Lung (tissue), 12 donors: ENCODE data around the gene CIAPIN1. TPM values are rescaled to one million over a fixed set of nuclear protein-coding genes. Genes with fewer than 3 reads are reported as not detected.

Source experiments
- ATAC-seq: fragments of 200-7000 bp; cut with Tn5 transposase; one replicate; pipeline ENCODE4 v1.9.1; 2020; ENCODE audit warnings: moderate number of reproducible peaks; ENCODE audit not compliant: insufficient read depth, low FRiP score
- DNase-seq, 3 donors: peaks; one replicate each; pipeline ENCODE4 v3.0.0-alpha.2; 2013 to 2017
- H3K27ac ChIP-seq, 2 donors: one replicate each; pipeline ENCODE4 v1.5.1; 2013; ENCODE audit warnings: mild to moderate bottlenecking in 2 of 2, moderate library complexity in 2 of 2, control low read depth in 1 of 2, inconsistent platforms in 1 of 2, low read depth in 1 of 2, low read length in 1 of 2
- H3K27me3 ChIP-seq, 3 donors: one replicate each; pipeline ENCODE4 v1.5.1; 2013; ENCODE audit warnings: low read length in 2 of 3; ENCODE audit not compliant: control insufficient read depth in 3 of 3, insufficient read depth in 3 of 3
- H3K36me3 ChIP-seq, 4 donors: one replicate each; pipeline ENCODE4 v1.5.1; 2013; ENCODE audit warnings: low read length in 4 of 4, mild to moderate bottlenecking in 1 of 4, moderate library complexity in 1 of 4; ENCODE audit not compliant: control insufficient read depth in 4 of 4, insufficient read depth in 4 of 4
- H3K4me1 ChIP-seq, 5 donors: one replicate each; pipeline ENCODE4 v1.5.1; 2013; ENCODE audit warnings: low read length in 5 of 5, mild to moderate bottlenecking in 2 of 5, moderate library complexity in 1 of 5; ENCODE audit not compliant: control insufficient read depth in 5 of 5, insufficient read depth in 5 of 5
- H3K4me3 ChIP-seq: one replicate; pipeline ENCODE4 v1.5.1; 2013; ENCODE audit warnings: mild to moderate bottlenecking, control low read depth, moderate library complexity
- H3K9ac ChIP-seq, 2 donors: one replicate each; pipeline ENCODE4 v1.5.1; 2013; ENCODE audit warnings: low read length in 2 of 2, control low read depth in 1 of 2; ENCODE audit not compliant: insufficient read depth in 1 of 2
- H3K9me3 ChIP-seq, 4 donors: one replicate each; pipeline ENCODE4 v1.5.1; 2013; ENCODE audit warnings: low read length in 3 of 4, mild to moderate bottlenecking in 1 of 4, moderate library complexity in 1 of 4; ENCODE audit not compliant: control insufficient read depth in 4 of 4, insufficient read depth in 3 of 4
- WGBS, 2 donors: extraction: QIAGEN DNeasy Blood & Tissue Kit; methylation state at CpG; one replicate each; pipeline ENCODE4 v1.1.7; 2013; 5-methylcytosine and 5-hydroxymethylcytosine counted together
- polyA plus RNA-seq, 2 donors: library from polyadenylated mRNA; stranded (reverse); fragments of 200-250 nt; gene quantifications; one replicate each; pipeline ENCODE4 v1.2.1, GENCODE V29; 2013
- total RNA-seq, 2 donors: library from RNA; depleted of rRNA in 1 of 2; stranded (reverse); fragments of >200 nt in 1 of 2; gene quantifications; one replicate each; pipeline ENCODE4 v1.2.1, GENCODE V29; 2014 to 2021
- TF ChIP-seq, protein P1 (sequence below): IDR thresholded peaks from 2 replicates; pipeline ENCODE4 v1.5.1; 2012; ENCODE audit warnings: mild to moderate bottlenecking; ENCODE audit errors: control extremely low read depth, extremely low read depth
- donor health status: control.
- donor health status: control.
- donor health status: Bipolar disorder and iron deficiency.
- donor health status: healthy.
- donor health status: DM: yes; HTN: yes; CAD: no.

The CIAPIN1 gene
- total and polyA plus RNA-seq, 4 donors: 24.0 to 69.6 (median 37.7) TPM

DNA sequence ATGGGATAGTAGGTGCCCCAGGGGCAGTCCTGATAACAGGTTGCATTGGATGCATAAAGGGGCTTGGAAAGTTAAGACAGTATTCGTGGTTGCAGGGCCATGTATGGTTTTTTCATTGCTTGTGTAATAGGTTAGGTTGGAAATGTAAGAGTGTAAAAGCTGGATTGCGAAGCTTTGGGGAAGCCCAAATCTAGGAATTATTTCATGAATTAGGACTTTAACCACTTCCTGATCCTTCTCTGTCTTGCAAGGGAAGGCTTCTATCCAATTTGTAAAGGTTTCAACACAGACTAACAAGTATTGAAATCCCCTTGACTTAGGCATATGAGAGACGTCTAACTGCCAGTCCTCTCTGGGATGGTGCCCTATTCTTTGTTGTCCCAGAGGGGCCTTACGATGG lies 50.4 kb downstream of the CIAPIN1 start:
- Histone ChIP-seq H3K36me3 (no peaks in the 10 kb centered on the region), H3K27me3 (no peaks in the 10 kb centered on the region), H3K4me3 (no peak overlapping the region), H3K27ac (no peak overlapping the region), H3K9me3 (peaks cover 0 to 3% (median 0%) of the 10 kb centered on the region in 4 donors), H3K4me1 (no peaks in the 10 kb centered on the region), H3K9ac (no peak overlapping the region)
- no peak for ATAC-seq
- WGBS, 2 donors: 66 to 81% methylated on average over 4 of the region's 4 CpGs
- DNase-seq: no peak
- TF ChIP-seq, protein P1, sequence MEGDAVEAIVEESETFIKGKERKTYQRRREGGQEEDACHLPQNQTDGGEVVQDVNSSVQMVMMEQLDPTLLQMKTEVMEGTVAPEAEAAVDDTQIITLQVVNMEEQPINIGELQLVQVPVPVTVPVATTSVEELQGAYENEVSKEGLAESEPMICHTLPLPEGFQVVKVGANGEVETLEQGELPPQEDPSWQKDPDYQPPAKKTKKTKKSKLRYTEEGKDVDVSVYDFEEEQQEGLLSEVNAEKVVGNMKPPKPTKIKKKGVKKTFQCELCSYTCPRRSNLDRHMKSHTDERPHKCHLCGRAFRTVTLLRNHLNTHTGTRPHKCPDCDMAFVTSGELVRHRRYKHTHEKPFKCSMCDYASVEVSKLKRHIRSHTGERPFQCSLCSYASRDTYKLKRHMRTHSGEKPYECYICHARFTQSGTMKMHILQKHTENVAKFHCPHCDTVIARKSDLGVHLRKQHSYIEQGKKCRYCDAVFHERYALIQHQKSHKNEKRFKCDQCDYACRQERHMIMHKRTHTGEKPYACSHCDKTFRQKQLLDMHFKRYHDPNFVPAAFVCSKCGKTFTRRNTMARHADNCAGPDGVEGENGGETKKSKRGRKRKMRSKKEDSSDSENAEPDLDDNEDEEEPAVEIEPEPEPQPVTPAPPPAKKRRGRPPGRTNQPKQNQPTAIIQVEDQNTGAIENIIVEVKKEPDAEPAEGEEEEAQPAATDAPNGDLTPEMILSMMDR: no peak

DNA sequence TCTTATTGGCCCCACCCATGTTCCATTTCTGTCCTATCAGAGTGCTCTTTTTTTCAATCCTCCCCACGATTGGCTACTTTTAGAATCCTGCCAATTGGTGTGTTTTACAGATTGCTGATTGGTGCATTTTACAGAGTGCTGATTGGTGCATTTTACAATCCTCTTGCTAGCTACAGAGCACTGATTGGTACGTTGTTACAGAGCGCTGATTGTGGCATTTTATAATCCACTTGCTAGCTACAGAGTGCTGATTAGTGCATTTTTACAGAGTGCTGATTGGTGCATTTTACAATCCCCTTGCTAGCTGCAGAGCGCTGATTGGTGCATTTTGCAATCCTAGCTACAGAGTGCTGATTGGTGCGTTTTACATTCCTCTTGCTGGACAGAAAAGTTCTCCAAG lies 52.2 kb downstream of the CIAPIN1 start:
- peaks cover 0 to 12% (median 0%) of the 10 kb centered on the region in 5 donors for H3K4me1 ChIP-seq
- DNase-seq (no peak), ATAC-seq (no peak)
- no peaks in the 10 kb centered on the region for H3K27me3 ChIP-seq
- peaks cover 0 to 3% (median 0%) of the 10 kb centered on the region in 4 donors for H3K9me3 ChIP-seq
- 95% methylated on average over 5 of the region's 5 CpGs for WGBS, 2 donors
- H3K36me3 ChIP-seq: no peaks in the 10 kb centered on the region
- no peak overlapping the region for H3K4me3 ChIP-seq
- no peak overlapping the region for H3K27ac ChIP-seq
- no peak overlapping the region for H3K9ac ChIP-seq
- TF ChIP-seq, protein P1: no peak

DNA sequence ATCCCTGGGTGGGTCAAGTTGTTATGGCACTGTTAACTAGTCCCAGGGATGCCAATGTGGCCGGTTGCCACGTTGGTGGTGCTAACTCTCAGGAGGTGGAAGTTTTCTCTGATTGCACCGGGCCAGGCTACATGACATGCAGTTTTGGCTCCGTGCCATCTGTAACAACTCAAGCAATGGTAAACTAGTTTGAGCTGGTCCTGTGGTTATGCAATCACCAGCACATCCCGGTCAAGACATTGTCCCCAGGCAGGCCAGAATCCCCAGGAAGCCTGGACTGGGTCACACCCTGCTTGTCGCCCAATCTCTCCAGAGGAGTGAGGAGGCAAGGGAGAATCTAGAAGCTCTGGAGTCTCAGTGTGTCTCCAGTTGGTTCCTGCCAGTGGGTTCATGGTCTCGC lies 52.7 kb downstream of the CIAPIN1 start:
- Histone ChIP-seq H3K36me3 (no peaks in the 10 kb centered on the region), H3K4me3 (no peak overlapping the region), H3K9ac (no peak overlapping the region), H3K4me1 (peaks cover 0 to 12% (median 0%) of the 10 kb centered on the region in 5 donors), H3K27me3 (no peaks in the 10 kb centered on the region), H3K27ac (no peak overlapping the region), H3K9me3 (peaks cover 0 to 3% (median 0%) of the 10 kb centered on the region in 4 donors)
- DNase-seq (peak; percentile 48 to 79 (median 66)), ATAC-seq (no peak)
- 55 to 60% methylated on average over 7 of the region's 7 CpGs for WGBS, 2 donors
- TF ChIP-seq, protein P1: no peak

DNA sequence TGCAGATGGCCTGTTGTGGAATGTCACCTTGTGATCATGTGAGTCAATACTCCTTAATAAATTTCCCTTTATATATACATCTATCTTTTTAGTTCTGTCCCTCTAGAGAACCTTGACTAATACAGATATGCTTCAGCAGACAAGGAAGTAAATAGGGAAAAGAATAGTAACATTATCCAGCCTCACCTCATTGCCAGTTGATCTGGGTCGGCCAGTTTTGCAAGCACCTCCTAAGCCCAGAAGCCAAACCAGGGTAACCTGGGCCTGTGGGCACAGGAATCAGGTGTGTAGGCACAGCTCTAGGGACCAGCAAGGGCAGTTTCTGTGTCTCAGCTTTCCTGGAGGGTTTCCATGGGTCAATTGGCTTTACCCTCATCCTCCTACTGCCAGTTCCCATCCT lies 54.5 kb downstream of the CIAPIN1 start:
- WGBS, 2 donors: 48 to 80% methylated on average over 1 of the region's 1 CpG
- no peak for ATAC-seq
- no peak overlapping the region for H3K27ac ChIP-seq

More for the DNA sequence above, 54.5 kb downstream of the CIAPIN1 start:
- H3K9me3 ChIP-seq: peaks cover 0 to 3% (median 0%) of the 10 kb centered on the region in 4 donors
- H3K36me3 ChIP-seq: no peaks in the 10 kb centered on the region
- no peak overlapping the region for H3K4me3 ChIP-seq
- H3K27me3 ChIP-seq: no peaks in the 10 kb centered on the region
- H3K4me1 ChIP-seq: peaks cover 0 to 12% (median 3%) of the 10 kb centered on the region in 5 donors
- no peak overlapping the region for H3K9ac ChIP-seq
- TF ChIP-seq, protein P1: no peak
- no peak for DNase-seq
